GM21423 (cell line): ENCODE results near the gene TBL2.
A peak's percentile ranks its signal among the peaks of the same experiment; 100 is the strongest.
"Not testable (repeated sequence)": the region's sequence is repeated elsewhere in the genome, so short reads cannot be mapped to it uniquely, and the experiment has no call there.

ENCODE experiments used
- ATAC-seq: cut with Tn5 transposase; IDR thresholded peaks from one replicate; pipeline ENCODE4 v1.9.1; 2021; ENCODE audit warnings: mild to moderate bottlenecking, moderate library complexity; ENCODE audit not compliant: unreplicated experiment

TBL2 gene

DNA sequence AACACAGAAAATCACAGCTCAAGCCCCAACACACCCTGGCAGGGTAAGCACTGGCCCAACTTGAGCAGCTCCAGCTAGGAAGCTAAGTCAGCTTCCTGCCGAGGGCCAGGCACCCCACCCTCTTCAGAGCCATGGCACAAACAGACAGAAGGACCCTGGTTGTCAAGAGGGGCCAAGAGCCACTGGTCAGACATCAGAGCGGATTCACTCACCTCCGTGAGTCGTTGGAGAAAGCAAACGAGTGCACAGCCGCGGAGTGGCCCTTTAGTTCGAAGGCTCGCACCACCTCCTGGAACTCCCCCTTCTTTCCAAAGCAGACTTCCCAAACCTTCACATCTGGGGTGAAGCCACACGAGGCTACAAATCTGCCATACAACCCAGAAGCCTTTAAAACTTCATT lies 7.4 kb downstream of the TBL2 start:
- ATAC-seq = no peak

DNA sequence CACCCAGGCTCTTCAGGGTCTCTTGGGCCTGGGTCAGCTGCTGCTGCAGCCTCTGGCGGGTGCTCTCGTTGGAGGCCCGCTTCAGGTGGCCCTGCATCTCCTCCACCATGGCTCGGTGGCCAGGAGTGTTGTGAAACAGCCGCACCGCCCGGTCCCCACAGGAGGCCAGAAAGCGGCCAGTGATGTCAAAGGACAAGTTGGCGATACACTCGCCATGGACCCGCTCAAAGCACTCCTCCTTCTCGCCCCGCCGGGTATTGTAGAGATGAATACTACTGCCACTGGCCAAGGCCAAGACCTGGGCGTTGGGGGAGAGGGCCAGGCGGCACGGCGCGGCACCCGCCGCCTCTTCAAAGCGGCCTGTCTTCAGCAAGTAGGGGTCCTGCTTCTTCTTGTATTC lies 7.9 kb downstream of the TBL2 start:
- no peak for ATAC-seq

DNA sequence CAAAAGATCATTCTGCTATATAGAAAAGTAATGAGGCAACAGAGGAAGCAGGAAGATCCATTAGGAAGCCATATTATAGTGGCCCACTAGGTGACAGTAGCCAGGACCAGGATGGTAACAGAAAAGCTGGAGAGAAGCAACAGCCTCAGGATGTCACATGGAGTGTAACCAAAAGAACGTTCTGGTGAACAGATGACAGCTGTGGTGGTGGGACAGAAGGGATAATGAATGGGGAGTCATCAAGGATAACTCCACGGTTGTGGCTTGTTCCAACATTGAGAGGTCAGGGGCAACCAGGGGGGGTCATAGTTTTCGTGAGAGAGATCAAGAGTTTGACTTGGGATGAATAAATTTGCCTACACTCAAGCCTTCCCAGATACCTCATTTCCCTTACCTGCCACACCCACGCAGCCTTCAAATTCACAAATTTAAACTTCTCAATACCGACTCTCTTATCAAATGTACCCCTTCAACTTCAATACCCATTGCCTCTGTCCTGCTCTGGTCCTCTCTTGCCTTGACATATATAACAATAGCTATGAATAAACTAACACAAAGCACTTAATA lies 9.3 kb downstream of the TBL2 start:
- no peak for ATAC-seq

DNA sequence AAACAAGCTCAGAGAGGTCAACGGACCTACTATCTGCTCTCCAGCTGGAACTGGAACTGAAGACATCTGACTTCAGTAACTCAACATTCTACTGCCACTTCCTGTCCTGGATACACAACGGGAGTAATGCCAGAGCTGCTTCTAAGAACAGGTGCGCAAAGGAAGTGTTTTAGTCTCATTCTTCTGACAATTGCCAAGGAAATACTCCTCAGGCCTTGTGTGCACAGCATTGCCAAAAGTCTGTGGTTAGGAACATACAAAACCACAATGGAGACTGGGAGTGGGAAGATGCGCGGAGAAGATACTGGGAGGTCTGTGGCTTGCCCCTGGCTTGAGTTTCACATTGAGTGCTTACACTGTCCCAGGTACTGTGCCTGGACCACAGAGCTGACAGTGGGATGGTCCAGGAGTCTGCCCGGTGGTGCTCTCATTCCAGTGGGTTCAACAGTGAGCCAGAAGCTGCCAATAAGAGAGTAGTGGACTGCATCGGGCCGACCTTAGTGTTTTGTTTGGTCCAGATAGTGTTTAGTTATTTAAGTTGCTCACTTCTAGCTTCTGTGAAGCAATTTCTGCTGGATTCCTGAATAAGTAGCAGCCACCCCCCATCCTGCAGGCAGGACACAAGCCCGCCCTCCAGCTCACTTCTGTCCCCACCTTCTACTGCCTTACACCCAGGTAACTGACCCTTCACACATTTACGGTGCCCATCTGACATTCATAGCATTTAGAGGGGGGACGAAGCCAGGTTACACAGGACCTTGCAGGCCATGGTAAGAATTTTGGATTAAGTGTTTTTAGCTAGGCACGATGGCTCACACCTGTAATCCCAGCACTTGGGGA lies 10.3 kb downstream of the TBL2 start:
- no peak for ATAC-seq

DNA sequence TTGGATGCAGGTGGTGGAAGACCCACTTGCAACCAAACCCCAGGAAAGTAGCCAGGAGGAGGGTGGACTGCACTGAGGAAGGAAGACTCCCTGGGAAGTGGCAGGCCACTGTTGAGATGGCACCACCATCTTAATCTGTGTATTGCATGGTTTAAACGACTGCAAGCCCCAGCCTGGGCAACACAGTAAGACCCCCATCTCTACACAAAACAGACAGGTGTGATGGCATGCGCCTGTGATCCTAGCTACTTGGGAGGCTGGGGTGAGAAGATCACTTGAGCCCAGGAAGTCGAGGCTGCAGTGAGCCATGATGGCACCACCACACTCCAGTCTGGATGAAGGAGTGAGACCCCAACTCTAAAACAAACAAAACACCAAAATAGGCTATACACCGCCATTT lies 11.2 kb downstream of the TBL2 start:
- no peak for ATAC-seq

DNA sequence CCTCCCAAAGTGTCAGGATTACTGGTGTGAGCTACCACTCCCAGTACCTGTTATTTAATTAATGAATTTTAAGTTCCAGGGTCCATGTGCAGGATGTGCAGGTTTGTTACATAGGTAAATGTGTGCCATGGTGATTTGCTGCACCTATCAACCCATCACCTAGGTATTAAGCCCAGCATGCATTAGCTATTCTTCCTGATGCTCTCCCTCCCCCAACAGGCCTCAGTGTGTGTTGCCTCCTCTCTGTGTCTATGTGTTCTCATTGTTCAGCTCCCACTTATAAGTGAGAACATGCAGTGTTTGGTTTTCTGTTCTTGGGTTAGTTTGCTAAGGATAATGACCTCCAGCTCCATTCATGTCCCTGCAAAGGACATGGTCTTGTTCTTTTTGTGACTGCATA lies 11.9 kb downstream of the TBL2 start:
- not testable (repeated sequence) for ATAC-seq

DNA sequence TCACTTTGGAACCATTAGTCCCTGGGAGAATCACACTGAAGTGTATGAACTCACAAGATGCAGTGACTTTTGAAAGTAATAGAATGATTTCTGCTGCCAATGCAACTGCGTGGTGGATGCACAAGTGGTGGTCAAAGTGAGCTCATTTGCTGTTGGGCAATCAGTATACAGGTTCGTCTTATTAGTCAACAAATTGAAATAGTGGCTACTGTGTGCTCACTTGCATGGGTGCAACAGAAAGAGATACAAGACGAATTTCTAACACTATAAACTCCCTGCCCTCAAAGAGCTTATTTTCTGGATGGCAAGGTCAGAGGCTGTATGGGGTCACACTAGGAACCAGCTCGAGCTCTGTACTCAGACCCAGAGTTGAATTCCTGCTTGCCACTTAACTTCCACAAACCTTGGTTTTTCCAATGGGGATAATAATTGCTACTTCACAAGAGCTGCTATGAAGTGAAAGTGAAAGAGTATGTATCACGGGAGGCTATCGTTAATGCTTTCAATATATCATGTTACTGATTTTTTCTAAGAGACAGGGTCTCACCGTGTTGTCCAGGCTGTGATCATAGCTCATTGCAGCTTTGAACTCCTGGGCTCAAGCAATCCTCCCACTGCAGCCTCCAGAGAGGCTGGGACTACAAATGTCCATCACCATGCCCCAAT lies 12.6 kb downstream of the TBL2 start:
- no peak for ATAC-seq

DNA sequence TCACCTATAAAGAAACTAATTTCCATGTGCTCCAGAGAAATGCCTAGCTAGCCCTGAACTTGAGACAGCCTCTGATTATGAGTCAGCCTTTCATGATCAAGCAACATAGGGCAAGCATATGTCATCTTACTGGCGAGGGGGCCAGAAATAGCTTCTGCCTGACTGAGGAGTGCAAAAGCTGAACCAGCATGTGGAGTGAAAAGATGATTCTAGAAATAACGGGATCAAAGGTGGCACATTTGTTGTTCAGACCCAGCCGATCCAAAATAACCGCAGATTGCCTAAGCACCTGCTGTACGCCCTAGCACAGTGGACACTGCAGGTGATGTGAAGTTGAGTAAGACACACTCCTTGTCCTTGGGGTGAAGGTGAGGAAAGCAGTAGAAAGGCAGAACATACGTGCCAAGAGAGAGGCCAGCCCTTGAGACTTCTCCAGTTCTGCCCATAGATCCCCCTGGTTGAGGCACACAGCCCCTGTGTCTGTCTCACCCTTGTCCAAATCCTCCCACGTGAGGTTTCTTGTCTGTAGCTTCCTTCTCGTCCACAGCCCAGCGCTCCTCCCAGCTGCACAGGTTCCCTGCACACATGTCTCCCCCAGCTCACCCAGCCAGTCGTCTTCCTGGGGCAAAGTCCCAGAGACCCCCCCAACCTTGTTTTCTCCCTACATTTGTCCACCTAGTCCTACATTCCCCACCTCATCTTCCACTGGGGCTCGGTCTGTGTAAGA lies 18.1 kb downstream of the TBL2 start:
- no peak for ATAC-seq

DNA sequence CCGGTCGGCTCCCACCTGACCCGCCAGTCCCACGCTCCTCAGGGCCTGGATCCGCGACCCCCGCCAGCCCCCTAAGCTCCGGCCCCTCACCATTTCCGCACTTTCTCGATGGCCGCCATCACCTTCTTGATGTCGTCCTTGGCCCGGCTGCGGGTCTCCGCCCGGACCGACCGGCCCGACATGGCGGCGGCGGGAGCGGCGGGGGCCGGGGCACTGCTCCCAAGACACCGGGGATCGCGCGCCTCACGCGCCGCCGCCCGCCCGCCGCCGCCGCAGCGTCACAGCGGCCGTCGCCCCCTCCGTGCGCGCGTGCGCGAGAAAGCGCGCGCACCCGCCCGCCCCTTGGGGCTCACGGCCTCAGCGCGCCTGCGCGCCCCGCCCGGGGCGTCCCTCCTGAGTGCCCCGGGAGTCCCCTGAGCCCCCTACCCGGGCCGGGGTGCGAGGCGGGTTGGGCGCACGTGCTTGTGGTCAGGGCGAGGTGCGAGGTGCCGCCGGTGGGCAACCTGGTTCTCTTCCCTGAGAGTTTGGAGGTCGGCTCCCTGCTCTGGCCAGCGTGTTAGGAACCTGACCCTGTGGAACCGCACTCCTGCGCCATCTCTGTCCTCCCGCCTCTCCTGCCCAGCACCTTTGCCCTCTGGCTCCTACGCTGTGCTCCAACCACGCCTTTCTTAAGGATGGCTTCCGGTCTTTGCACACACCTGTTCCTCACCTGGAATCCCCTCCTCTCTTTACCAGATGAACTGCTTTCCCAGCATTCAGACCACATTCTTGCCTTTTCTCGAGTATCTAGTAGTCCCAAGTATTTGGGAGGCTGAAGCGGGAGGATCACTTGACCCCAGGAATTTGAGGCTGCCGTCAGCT lies 20.8 kb downstream of the TBL2 start, which contains the start of gene BCL7B:
TSS of gene BCL7B (minus strand) at position 294 of the 861 bp plus-strand sequence. CDS start at position 182, 112 bp downstream.
- ATAC-seq = peak; percentile 50

DNA sequence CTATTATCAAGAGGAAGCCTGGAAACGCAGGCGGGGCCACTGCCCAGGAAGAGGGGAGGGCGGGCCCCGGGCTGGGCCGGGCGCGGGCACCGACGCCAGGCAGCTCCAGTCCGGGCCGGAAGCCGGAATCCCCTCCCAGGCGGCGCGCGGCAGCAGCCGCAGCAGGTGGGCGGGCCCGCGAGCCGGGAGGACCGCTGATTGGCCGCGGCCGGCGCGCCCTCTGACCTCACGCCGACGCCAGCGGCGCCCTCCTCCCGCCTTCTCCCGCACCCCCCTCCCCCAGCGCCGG lies 21.3 kb downstream of the TBL2 start:
- peak; percentile 89 for ATAC-seq

DNA sequence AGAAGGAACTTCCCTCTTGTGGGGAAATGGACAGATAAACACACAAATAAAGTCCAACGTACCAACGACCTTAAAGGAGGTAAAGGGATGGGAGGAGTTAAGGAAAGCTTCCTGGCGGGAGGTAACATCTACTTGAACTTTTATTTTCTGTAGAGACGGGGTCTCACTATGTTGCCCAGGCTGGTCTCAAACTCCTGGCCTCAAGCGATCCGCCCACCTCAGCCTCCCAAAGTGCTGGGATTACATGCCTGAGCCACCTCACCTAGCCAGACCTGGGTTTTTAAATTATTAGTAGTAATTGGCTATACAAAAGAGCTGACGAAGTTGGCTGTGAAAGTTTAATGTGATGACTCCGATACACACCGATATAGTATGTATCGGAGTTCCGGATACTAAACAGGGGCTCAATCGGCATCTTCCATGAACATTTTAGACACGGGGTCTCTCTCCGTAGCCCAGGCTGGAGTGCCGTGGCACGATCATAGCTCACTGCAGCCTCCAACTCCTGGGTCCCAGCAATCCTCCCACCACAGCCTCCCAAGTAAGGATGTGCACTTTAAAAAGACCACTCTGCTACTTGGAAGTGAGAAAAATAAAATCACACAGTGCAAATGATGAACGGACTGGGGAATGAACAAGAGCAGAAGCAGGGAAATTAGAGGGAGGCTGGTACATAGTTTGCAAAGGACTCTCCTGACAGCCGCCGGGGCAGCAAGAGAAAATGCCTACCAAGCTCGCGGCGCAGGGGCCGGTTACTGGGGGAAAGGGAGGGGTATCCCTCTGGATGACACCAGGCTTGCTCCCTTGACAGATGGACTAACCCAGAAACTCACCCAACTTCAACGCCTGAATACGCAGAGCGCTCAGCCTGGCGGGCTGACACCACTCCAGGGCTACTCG lies 21.9 kb downstream of the TBL2 start:
- ATAC-seq = no peak

DNA sequence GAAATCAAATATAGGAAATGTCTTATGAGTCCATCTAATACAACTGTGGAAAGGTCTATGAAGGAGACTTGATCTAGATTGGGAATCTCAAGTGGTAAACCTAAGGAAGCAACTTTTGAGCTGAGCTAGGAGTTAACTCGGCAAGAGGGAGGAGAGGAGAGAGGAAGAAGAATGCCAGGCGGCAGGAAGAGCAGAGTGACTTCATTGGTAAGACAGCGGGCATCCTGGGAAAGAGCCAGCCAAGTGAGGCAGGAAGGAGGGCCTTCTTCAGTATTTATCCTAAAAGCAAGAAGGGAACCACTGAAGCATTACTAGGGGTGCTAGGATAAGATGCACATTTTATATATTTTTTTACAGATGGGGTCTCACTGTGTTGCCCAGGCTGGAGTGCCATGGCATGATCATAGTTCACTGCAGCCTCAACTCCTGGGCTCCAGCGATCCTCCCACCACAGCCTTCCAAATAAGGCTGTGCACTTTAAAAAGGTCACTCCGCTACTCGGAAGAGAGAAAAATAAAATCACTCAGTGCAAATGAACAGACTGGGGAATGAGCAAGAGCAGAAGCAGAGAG lies 22.9 kb downstream of the TBL2 start:
- ATAC-seq = no peak

DNA sequence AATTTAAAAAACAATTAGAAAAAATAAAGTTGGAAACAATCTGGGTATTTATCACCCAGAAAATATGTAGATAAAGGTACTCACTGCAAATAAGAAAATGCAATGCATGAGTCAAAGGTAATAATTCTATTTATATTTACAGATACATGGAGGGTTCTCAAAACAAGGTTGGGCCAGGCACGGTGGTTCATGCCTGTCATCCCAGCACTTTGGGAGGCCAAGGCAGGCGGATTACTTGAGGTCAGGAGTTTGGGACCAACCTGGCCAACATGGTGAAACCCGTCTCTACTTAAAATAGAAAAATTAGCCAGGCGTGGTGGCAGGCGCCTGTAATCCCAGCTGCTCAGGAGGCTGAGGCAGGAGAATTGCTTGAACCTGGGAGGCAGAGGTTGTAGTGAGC lies 28.3 kb downstream of the TBL2 start:
- ATAC-seq = not testable (repeated sequence)

DNA sequence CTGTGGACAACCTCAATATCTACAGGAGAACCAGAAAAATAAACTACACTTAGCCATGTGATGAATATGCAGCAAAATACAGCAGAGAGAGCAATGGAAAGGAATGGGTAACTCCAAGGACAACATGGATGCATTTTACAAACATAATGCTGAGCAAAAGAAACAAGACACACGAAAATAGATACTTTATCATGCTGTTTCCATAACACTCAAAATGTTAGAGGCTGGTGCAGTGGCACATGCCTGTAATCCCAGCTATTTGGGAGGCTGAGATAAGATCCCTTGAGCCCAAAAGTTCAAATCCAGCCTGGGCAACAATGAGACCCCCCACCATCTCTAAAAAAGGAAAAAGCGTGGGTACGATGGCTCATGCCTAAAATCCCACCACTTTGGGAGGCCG lies 29.2 kb downstream of the TBL2 start:
- no peak for ATAC-seq

DNA sequence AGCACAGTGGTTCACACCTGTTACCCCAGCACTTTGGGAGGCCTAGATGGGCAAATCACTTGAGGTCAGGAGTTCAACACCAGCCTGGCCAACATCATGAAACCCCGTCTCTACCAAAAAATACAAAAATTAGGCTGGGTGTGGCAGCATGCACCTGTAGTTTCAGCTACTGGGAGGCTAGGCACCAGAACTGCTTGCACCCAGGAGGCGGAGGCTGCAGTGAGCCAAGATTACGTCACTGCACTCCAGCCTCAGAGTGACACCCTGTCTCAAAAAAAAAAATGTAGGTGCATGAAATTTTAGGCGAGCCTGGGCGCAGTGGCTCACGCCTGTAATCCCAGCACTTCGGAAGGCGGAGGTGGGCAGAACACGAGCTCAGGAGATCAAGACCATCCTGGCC lies 30.5 kb downstream of the TBL2 start:
- no peak for ATAC-seq

DNA sequence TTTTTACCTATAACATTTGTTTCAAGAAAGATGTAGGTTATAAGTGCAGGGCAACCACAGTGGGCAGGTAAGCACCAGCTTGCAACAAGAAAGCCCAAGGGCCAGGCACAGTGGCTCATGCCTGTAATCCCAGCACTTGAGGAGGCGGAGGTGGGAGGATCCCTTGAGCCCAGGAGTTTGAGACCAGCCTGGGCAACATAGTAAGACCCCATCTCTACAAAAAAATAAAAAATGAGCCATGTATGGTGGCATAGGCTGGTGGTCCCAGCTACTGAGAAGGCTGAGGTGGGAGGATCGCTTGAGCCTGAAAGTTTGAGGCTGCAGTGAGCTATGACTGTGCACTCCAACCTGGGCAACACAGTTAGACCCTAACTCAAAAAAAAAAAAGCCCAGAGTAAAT lies 33.7 kb downstream of the TBL2 start:
- ATAC-seq = no peak

DNA sequence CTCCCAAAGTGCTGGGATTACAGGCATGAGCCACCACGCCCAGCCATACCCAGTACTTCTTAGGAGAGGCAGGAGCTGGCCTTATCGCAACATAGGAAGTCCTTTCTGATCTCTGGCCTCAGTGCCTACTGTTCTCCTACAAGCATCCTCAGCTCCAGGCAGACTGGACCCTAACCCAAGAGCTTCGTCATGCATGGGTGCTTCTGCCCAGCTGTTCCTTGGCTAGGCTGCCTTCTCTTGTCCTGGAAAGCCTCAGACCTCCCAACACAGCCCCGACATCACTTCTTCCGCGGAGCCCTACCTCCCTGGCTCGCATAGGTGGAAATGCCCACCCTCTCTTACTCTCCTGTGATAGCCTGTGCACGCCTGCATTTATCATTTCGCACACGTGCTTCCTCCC lies 36.7 kb downstream of the TBL2 start:
- ATAC-seq = no peak

DNA sequence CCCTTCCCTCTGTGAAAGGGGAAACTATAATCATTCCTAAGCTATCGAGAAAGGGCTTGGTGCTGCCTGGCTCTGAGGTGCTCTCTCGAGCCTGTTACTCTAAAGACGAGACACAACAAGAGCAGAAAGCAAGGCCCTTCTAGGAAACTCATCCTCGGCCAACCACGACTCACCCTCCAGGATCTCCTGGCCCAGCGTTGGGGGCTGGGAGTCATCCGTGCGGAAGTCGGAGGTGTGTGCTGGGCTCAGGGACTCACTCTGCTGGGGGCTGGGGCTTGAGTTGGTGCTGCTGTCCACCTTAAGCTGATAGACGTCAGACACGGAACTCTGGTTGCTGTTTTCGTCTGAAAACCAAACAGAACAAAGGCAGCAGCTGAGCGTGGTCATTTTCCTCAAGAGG lies 38.7 kb downstream of the TBL2 start:
- ATAC-seq = no peak

DNA sequence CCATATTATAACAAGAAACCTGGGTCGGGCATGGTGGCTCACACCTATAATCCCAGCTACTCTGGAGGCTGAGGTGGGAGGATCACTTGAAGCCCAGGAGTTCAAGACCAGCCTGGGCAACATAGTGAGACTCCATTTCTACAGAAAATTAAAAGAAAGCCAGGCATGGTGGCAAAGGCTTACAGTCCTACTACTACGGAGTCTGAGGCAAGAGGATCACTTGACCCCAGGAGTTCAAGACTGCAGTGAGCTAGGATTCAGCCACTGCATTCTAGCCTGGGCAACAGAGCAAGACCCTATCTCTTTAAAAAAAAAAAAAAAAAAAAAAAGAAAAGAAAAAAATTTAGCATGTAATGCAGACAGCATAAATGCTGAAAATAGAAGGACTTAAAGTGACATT lies 39.9 kb downstream of the TBL2 start:
- ATAC-seq = not testable (repeated sequence)
